HG03558 (cell line): ENCODE measurements around the gene CARNS1.
A peak's percentile ranks its signal among the peaks of the same experiment; 100 is the strongest.
"Not testable (repeated sequence)": the region's sequence is repeated elsewhere in the genome, so short reads cannot be mapped to it uniquely, and the experiment has no call there.

Experiments used
- ATAC-seq: cut with Tn5 transposase; IDR thresholded peaks from one replicate; pipeline ENCODE4 v1.9.1; 2021; ENCODE audit warnings: moderate number of reproducible peaks; ENCODE audit not compliant: unreplicated experiment; ENCODE audit errors: extremely low read depth

The CARNS1 gene

DNA sequence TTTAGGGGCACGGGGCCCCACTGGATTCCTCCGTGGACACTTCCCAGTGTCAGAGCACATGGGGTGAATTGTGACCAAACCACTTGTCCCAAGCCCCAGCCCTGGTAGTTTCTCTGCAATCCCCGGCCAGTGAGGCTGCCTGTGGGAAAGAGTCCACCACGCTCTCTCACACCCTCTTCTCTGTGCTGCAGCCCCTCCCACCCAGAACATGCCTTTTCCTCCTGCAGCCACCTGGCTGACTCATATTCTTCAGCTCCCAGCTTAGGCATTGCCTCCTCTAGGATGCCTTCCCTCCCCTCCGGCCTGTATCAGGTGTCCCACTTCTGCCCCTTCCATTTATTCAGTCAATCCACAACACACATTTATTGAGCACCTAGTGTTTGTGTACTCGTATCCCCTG lies 7.4 kb downstream of the CARNS1 start:
- no peak for ATAC-seq

DNA sequence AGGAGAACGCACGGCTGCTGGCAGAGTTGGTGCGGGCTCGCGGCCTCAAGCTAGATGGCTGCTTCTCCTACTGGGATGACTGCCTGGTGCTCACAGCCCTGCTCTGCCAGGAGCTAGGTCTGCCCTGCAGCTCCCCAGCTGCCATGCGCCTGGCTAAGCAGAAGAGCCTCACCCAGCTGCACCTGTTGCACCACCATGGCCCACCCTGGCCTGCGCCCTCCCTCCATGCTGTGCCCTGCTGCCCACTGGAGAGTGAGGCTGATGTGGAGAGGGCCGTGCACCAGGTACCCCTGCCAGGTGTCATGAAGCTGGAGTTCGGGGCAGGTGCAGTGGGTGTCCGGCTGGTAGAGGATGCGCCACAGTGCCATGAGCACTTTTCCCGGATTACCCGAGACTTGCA lies 8.0 kb downstream of the CARNS1 start:
- no peak for ATAC-seq

GRCh38 chr11:67423891-67424613 lies 8.6 kb downstream of the CARNS1 start:
- no peak for ATAC-seq

GRCh38 chr11:67427364-67427859 lies 11.9 kb downstream of the CARNS1 start:
- not testable (repeated sequence) for ATAC-seq

DNA sequence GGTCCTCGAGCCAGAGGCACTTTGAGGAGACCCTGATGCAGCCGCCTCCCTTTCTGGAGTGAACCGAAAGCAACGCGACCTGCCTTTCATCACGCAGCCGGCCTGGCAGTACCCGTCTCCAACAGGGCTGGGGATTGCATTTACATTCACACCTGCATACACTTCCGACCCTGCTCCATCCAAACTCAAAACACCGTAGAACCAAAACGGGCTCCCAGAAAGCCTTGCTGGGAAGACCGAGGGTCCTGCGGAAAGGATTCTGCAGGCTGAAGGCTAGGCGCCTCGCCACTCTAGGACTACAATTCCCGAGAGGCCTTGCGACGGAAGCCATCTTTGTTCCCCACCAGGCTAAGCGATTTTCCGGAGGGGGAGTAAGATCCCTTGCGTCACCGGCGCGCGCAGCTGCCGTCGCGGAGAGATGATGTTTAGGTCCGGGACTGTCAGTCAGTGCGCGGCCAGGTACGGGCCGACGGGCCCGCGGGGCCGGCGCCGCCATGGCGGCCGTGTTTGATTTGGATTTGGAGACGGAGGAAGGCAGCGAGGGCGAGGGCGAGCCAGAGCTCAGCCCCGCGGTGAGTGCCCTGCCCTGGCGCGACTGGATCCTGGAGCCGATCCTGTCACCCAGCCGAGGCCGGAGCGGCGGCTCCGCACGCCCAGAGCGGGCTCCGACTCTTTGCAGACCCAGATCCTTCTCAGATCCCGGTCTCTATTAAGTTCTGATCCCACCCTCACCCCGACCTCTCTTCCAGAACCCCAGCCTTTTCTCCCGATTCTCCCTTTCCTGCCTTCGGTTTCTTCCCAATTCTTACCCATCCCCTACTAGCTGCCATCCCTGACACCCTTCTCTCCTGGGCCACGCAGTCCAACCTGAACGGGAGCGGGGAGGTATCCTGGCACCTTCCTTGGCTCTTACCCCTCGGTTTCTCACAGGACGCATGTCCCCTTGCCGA lies 12.8 kb downstream of the CARNS1 start, which contains the start of gene RPS6KB2:
RPS6KB2 (plus strand) TSS at position 443 of the 950 bp plus-strand sequence; CDS start at position 495, 52 bp downstream.
- peak; percentile 52 for ATAC-seq

DNA sequence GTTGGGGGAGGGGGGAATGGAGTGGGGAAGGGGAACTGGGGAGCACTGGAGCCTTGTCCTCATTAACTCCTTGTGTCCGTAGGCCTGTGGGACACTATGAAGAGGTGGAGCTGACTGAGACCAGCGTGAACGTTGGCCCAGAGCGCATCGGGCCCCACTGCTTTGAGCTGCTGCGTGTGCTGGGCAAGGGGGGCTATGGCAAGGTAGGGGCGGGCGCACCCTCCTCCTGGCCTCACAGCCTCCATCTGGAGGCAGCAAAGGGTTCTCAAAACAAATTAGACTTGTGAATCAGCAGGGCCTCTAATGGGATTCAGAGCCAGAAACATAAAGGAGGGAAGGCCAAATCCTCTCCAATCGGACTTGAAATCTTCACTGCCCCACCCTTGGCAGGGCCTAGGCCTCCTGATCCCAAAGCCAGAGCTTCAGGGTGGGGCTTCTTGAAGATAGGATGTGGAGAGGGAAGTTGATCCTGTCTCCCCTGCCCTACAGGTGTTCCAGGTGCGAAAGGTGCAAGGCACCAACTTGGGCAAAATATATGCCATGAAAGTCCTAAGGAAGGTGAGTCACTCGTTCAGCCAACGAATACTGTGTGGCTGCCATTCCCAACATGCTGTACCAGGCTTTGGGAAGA lies 13.7 kb downstream of the CARNS1 start:
- no peak for ATAC-seq

- ATAC-seq, result no peak
Observed at GRCh38 chr11:67429722-67430121, 14.2 kb downstream of the CARNS1 start.

DNA sequence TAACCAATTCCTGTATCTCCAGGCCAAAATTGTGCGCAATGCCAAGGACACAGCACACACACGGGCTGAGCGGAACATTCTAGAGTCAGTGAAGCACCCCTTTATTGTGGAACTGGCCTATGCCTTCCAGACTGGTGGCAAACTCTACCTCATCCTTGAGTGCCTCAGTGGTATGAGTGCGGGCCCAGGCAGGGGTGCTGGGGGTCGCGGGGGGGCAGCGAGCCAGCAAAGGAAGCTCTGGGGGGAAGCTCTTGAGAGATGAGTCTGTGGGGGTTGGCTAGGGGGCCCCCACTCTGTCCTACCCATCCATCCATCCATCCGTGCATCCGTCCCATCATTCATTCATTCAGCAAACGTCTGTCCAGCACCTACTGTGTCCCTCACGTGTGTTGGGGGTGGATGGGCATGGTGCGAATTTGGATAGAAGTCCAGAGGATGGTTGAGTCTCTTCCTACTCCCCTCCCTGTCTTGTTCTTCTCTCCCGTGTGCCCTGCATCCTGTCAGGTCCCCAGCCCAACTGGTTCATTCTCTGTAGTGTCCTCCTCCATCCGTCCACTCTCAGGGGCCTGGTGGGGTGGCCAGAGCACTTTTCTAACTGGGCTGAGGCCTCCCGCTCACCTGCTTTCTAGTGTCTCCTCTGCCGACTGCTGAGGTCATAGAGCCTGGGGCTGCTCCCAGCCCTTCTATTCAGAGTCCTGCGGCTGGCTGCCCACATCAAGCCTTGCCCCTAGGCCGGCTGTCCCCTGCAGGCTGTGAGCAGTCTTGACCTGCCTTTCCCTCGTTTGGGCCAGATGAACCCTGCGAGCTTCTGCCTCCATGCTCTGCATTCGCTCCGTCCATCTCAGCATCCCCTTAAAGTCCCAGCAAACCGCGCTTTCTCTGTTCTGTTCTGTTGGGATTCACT lies 16.1 kb downstream of the CARNS1 start:
- no peak for ATAC-seq

DNA sequence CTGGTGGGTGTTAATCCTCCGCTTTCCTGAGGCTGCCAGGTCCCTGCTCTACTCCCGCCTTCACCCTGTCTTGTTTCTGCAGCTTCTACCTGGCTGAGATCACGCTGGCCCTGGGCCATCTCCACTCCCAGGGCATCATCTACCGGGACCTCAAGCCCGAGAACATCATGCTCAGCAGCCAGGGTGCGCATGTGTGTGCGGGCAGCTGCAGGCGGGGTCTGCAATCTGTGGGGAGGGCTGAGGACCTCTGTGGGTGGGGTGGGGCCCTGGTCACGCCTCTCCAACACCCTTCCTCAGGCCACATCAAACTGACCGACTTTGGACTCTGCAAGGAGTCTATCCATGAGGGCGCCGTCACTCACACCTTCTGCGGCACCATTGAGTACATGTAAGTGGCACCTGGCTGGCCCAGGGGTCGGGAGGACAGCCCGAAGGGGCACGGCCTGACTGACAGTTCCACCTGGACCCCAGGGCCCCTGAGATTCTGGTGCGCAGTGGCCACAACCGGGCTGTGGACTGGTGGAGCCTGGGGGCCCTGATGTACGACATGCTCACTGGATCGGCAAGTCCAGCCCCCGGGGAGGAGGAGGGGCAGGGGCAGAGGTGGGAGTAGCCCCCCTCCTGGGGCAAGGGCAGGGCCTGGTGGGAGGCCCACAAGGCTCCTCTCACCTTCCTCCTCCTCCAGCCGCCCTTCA lies 17.3 kb downstream of the CARNS1 start:
- no peak for ATAC-seq

DNA sequence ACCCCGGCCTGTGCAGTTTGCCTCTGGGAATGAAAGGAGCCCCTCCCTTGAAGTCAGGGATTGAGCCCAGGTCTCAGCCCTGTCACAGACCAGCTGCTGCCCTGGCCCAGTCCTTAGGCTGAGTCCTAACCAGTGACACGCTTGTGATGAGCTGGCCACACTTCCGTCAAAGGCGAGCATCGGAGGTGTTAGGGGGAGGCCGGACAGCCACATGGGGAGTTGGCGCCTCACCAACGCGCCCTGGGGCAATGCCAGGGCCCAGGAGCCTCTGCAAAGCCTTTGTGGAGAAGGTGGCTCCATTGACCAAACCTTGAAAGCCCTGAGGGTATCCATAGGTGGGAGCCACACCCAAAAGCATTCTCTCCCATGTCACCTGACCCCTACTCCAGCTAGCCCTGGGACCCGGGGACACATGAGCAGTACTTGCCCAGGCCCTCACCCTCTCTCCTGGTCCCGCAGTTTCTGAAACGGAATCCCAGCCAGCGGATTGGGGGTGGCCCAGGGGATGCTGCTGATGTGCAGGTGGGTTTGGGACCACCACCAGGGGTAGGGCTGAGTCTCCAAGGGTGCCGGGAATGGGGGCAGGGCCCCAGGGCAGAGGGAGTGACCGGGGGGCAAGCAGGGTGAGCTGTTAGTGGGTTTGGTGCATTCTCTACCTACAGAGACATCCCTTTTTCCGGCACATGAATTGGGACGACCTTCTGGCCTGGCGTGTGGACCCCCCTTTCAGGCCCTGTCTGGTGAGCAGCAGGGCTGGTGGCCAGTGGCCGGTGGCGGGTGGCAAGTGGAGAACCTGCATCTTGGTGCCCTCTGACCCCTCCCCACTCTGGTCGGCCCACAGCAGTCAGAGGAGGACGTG lies 18.3 kb downstream of the CARNS1 start:
- no peak for ATAC-seq

DNA sequence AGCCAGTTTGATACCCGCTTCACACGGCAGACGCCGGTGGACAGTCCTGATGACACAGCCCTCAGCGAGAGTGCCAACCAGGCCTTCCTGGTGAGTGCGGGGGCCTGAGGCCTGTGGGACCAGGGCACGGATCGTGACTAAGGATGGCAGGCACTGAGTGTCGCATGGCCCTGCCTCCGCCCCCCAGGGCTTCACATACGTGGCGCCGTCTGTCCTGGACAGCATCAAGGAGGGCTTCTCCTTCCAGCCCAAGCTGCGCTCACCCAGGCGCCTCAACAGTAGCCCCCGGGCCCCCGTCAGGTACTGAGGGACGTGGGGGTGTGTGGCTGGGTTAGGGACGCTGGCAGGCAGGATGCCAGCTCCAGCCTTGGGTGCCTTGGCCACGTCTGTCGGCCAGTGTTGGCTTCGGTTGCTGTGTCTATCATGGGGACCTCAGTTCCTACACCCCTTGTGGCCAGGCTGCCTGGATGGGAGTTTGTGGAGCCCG lies 19.0 kb downstream of the CARNS1 start:
- no peak for ATAC-seq

DNA sequence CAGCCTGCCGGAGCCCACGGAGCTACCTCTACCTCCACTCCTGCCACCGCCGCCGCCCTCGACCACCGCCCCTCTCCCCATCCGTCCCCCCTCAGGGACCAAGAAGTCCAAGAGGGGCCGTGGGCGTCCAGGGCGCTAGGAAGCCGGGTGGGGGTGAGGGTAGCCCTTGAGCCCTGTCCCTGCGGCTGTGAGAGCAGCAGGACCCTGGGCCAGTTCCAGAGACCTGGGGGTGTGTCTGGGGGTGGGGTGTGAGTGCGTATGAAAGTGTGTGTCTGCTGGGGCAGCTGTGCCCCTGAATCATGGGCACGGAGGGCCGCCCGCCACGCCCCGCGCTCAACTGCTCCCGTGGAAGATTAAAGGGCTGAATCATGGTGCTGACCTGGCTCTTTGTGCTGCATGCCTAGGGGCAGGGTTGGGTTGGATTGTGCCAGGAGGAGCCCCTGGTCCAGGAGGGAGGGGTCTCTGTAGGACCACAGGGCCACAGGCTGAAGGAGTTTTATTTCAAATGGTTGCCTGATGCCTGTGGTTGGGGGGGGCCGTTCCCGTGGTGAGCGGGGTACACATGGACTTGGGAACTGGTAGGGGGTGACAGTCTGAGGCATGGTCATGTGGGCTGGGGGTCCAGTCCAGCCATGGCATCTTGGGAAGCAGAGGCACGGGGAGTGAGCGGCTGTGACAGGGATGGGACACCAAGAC lies 19.7 kb downstream of the CARNS1 start:
- no peak for ATAC-seq

DNA sequence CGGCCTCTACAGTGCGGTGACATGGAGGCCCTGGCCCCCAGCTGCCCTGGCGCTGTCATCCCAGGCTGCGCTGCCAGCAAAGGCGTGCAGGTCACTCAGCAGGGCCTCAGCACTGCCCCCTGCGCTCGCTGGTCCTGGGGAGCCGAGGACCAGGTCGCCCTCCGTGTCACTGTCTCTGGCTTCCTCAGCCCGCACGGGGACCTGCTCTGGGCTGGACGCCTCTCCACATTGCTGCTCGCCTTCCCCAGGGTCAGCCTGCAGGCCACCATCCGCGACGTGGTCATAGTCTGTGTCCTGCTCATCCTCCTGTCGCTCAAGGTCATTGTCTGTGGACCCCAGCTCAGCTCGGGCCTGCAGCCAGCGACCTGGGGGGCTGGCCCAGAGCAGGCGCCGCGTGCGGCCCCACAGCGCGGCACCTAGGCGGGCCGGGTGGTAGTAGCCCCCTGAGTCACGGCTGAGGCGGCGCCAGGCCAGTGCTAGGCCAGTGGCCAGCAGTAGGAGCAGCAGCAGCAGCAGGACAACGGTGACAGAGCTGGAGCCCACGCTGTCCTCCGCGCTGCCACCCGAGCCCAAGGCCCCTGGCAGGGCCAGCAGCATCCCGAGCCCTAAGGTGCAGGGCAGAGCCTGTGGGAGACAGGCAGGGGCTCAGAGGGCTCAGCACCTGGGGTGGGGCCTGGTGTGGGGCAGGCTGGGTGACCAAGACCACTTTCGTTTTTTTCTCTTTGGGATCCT lies 20.4 kb downstream of the CARNS1 start:
- ATAC-seq, result no peak

GRCh38 chr11:67436459-67437081 lies 21.1 kb downstream of the CARNS1 start:
- no peak for ATAC-seq

DNA sequence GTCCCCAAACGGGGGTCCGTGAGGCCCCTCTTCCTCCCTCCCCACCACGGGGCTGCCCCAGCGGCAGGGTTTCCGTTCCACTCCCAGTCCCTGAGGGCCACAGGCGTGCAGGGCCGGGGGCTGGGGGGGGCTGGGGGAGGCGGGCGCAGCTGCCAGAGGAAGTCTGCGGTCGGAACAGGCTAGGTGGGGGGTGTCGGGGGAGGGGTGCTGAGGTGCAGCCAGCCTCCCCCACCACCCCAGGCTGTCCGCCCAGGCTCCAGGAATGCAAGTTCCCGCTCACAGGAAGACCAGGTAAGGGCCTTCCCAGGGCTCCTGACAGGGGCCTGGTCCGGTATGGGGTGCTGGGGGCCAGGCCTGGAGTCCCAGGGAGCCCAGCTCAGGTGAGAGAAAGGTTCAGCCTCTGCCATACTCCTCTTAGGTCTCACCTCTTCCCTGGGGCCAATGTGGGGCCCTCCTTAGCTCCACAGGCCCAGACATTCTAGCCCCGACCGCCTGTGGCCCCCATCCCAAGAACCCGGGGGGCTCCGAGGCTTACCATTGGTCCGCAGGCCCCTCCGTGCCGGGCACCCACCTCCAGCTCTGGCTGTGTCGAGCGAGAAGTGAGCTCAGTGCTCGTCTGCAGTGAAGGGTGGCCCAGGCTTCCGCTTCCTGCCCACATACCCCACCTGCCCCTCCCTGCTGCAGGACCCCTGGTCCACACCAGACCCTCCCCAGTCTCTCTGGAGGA lies 21.8 kb downstream of the CARNS1 start, which contains the start of gene PTPRCAP:
PTPRCAP (minus strand) TSS at position 601 of the 727 bp plus-strand sequence; CDS start at position 538, 63 bp downstream.
- no peak for ATAC-seq

DNA sequence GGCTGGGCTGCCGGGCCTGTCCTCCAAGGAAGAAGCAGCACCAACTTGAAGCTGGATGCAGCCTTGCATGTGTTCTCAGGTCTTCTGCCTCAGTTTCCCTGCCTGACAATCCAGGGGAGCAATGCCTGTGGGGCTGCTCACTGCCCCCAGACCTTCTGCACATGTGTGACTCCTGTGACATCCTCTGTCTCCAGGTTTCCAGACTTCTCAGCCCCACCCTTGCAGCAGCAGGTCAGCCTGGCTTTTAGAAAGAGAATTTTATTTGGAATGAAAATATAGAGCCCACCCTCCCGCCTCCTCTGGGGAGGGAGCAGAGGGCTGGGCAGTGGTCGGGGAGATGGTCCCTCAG lies 22.3 kb downstream of the CARNS1 start:
- ATAC-seq, result no peak
